Activated CD4-positive, alpha-beta memory T cell treated with anti-CD3 and anti-CD28 coated beads for 36 hours (primary cell): ENCODE data around the gene BTG1. TPM values are rescaled to one million over a fixed set of nuclear protein-coding genes. Genes with fewer than 3 reads are reported as not detected.

Source experiments
- CTCF ChIA-PET: fragments of 350-600 bp; sonication (Branson Sonifier 250); formaldehyde crosslinking; loops from one replicate; lab custom pipeline; 2021; ENCODE audit warnings: antibody characterized with exemption, inconsistent platforms; lab: Charles Lee
- POLR2A ChIA-PET: fragments of 350-600 bp; sonication (Branson Sonifier 250); formaldehyde crosslinking; loops from one replicate; lab custom pipeline; 2021; ENCODE audit warnings: antibody characterized with exemption; lab: Charles Lee
- DNase-seq: peaks from one replicate; pipeline ENCODE4 v3.0.0-alpha.2; 2020
- H3K27ac Mint-ChIP-seq: one replicate; pipeline ENCODE4 v1.8.0; 2021; ENCODE audit warnings: mixed read lengths
- H3K27me3 Mint-ChIP-seq: one replicate; pipeline ENCODE4 v1.8.0; 2021; ENCODE audit warnings: mixed read lengths
- H3K36me3 Mint-ChIP-seq: one replicate; pipeline ENCODE4 v1.8.0; 2021; ENCODE audit warnings: mixed read lengths
- H3K4me1 Mint-ChIP-seq: one replicate; pipeline ENCODE4 v1.8.0; 2021; ENCODE audit warnings: low read depth, mixed read lengths
- H3K4me3 Mint-ChIP-seq: one replicate; pipeline ENCODE4 v1.8.0; 2021; ENCODE audit warnings: mild to moderate bottlenecking, mixed read lengths
- H3K9me3 Mint-ChIP-seq: one replicate; pipeline ENCODE4 v1.8.0; 2021; ENCODE audit warnings: mixed read lengths
- intact Hi-C: fragments of 100-400 bp; cut with micrococcal nuclease; formaldehyde crosslinking; loops from one replicate; pipeline ENCODE4 v1.15.1; 2023
- total RNA-seq, 2 experiments: library from RNA; stranded (reverse); gene quantifications; one replicate each; pipeline ENCODE4 v1.2.3, GENCODE V29; 2021

BTG1 gene
- total RNA-seq, 2 experiments from 2014 or later = 137 to 144 TPM

- DNase-seq = no peak
- peak overlapping the region; percentile 100 for H3K4me3 Mint-ChIP-seq
- H3K27ac Mint-ChIP-seq = peak overlapping the region; percentile 91
- CTCF ChIA-PET = interaction anchor here (0.6 to 5.9 kb wide), 11 partner anchors 40 to 423 kb away, joined by 3 to 31 read pairs (median 6); no protein-coding TSS in a partner anchor
- intact Hi-C loops = loop anchor here (1.0 to 5.0 kb wide), 13 partner anchors 9 to 781 kb away; partner anchors contain the start of gene EEA1
- no peaks in the 10 kb centered on the region for H3K9me3 Mint-ChIP-seq
- H3K36me3 Mint-ChIP-seq = peaks cover 50% of the 10 kb centered on the region
- peaks cover 2% of the 10 kb centered on the region for H3K27me3 Mint-ChIP-seq
- H3K4me1 Mint-ChIP-seq = peaks cover 20% of the 10 kb centered on the region
- POLR2A ChIA-PET = interaction anchor here (0.5 to 5.0 kb wide), 21 partner anchors 12 to 423 kb away, joined by 3 to 154 read pairs (median 11); no protein-coding TSS in a partner anchor
Measured at GRCh38 chr12:92146497-92147224, 1.0 kb upstream of the BTG1 start.

GRCh38 chr12:92145481-92145730 lies 240 bp downstream of the BTG1 start:
- CTCF ChIA-PET = interaction anchor here (0.6 to 5.9 kb wide), 17 partner anchors 9 to 764 kb away, joined by 3 to 31 read pairs (median 6); no protein-coding TSS in a partner anchor
- Mint-ChIP-seq H3K27me3 (peaks cover 2% of the 10 kb centered on the region), H3K36me3 (peaks cover 63% of the 10 kb centered on the region), H3K4me3 (peak overlapping the region; percentile 100), H3K9me3 (no peaks in the 10 kb centered on the region), H3K4me1 (peaks cover 20% of the 10 kb centered on the region), H3K27ac (peak overlapping the region; percentile 91)
- DNase-seq = no peak
- intact Hi-C loops = loop anchor here (2.0 to 5.0 kb wide), 7 partner anchors 111 to 782 kb away; partner anchors contain the start of gene EEA1
- POLR2A ChIA-PET = interaction anchor here (0.5 to 5.0 kb wide), 47 partner anchors 11 to 493 kb away, joined by 3 to 154 read pairs (median 6); no protein-coding TSS in a partner anchor

- H3K27ac Mint-ChIP-seq = peak overlapping the region; percentile 91
- peak overlapping the region; percentile 100 for H3K4me3 Mint-ChIP-seq
- peaks cover 66% of the 10 kb centered on the region for H3K36me3 Mint-ChIP-seq
- ChIA-PET CTCF (interaction anchor here (0.6 to 5.9 kb wide), 24 partner anchors 8 to 763 kb away, joined by 3 to 31 read pairs (median 4); no protein-coding TSS in a partner anchor), POLR2A (interaction anchor here (0.5 to 5.0 kb wide), 46 partner anchors 10 to 494 kb away, joined by 3 to 154 read pairs (median 6); no protein-coding TSS in a partner anchor)
- peak; percentile 70 for DNase-seq
- H3K4me1 Mint-ChIP-seq = peaks cover 20% of the 10 kb centered on the region
- peaks cover 2% of the 10 kb centered on the region for H3K27me3 Mint-ChIP-seq
- intact Hi-C loops = loop anchor here (1.0 to 5.0 kb wide), 11 partner anchors 110 to 782 kb away; partner anchors contain the start of gene EEA1
- H3K9me3 Mint-ChIP-seq = no peaks in the 10 kb centered on the region
Measured at GRCh38 chr12:92144631-92145480, 790 bp downstream of the BTG1 start.

GRCh38 chr12:92143686-92144630 lies 1.7 kb downstream of the BTG1 start:
- Mint-ChIP-seq H3K9me3 (no peaks in the 10 kb centered on the region), H3K4me1 (peaks cover 19% of the 10 kb centered on the region), H3K36me3 (peaks cover 72% of the 10 kb centered on the region), H3K27ac (peak overlapping the region; percentile 91), H3K27me3 (peaks cover 2% of the 10 kb centered on the region), H3K4me3 (peak overlapping the region; percentile 100)
- peak; percentile 86 for DNase-seq
- ChIA-PET POLR2A (interaction anchor here (0.7 to 5.0 kb wide), 23 partner anchors 9 to 449 kb away, joined by 3 to 154 read pairs (median 8); no protein-coding TSS in a partner anchor), CTCF (interaction anchor here (0.7 to 5.9 kb wide), 22 partner anchors 10 to 762 kb away, joined by 3 to 31 read pairs (median 4); no protein-coding TSS in a partner anchor)
- intact Hi-C loops = loop anchor here (1.0 to 5.0 kb wide), 8 partner anchors 109 to 761 kb away; no protein-coding TSS in a partner anchor

GRCh38 chr12:92143258-92143657 lies 2.4 kb downstream of the BTG1 start:
- H3K27me3 Mint-ChIP-seq = peaks cover 2% of the 10 kb centered on the region
- intact Hi-C loops = loop anchor here (5.0 kb wide), 1 partner anchor 566 kb away; no protein-coding TSS in a partner anchor
- DNase-seq = no peak
- peaks cover 18% of the 10 kb centered on the region for H3K4me1 Mint-ChIP-seq
- no peaks in the 10 kb centered on the region for H3K9me3 Mint-ChIP-seq
- peak overlapping the region; percentile 100 for H3K4me3 Mint-ChIP-seq
- CTCF ChIA-PET = interaction anchor here (0.7 to 5.9 kb wide), 14 partner anchors 9 to 761 kb away, joined by 3 to 31 read pairs (median 5); no protein-coding TSS in a partner anchor
- peak overlapping the region; percentile 91 for H3K27ac Mint-ChIP-seq
- peaks cover 74% of the 10 kb centered on the region for H3K36me3 Mint-ChIP-seq
- POLR2A ChIA-PET = interaction anchor here (0.7 to 5.0 kb wide), 12 partner anchors 9 to 414 kb away, joined by 3 to 154 read pairs (median 10); no protein-coding TSS in a partner anchor

- Mint-ChIP-seq H3K9me3 (no peaks in the 10 kb centered on the region), H3K27me3 (peaks cover 2% of the 10 kb centered on the region), H3K27ac (peak overlapping the region; percentile 91), H3K4me3 (peak overlapping the region; percentile 100), H3K36me3 (peaks cover 80% of the 10 kb centered on the region), H3K4me1 (peaks cover 21% of the 10 kb centered on the region)
- DNase-seq = no peak
- ChIA-PET POLR2A (interaction anchor here (0.6 to 5.0 kb wide), 11 partner anchors 8 to 451 kb away, joined by 3 to 154 read pairs (median 6); no protein-coding TSS in a partner anchor), CTCF (interaction anchor here (0.7 to 5.9 kb wide), 6 partner anchors 10 to 761 kb away, joined by 3 to 31 read pairs (median 4); no protein-coding TSS in a partner anchor)
- intact Hi-C loops = loop anchor here (5.0 kb wide), 1 partner anchor 565 kb away; no protein-coding TSS in a partner anchor
Measured at GRCh38 chr12:92142251-92142926, 3.3 kb downstream of the BTG1 start.

GRCh38 chr12:92141591-92142121 lies 4.0 kb downstream of the BTG1 start:
- Mint-ChIP-seq H3K4me3 (peak overlapping the region; percentile 100), H3K4me1 (peaks cover 23% of the 10 kb centered on the region), H3K27ac (peak overlapping the region; percentile 91), H3K36me3 (peaks cover 85% of the 10 kb centered on the region), H3K9me3 (no peaks in the 10 kb centered on the region), H3K27me3 (peaks cover 2% of the 10 kb centered on the region)
- CTCF ChIA-PET = interaction anchor here (0.7 to 5.9 kb wide), 6 partner anchors 69 to 759 kb away, joined by 3 to 31 read pairs (median 3); no protein-coding TSS in a partner anchor
- no peak for DNase-seq
- POLR2A ChIA-PET = interaction anchor here (0.6 to 4.9 kb wide), 9 partner anchors 9 to 452 kb away, joined by 3 to 51 read pairs (median 3); no protein-coding TSS in a partner anchor
- intact Hi-C loops = loop anchor here (5.0 kb wide), 1 partner anchor 564 kb away; no protein-coding TSS in a partner anchor

- DNase-seq = no peak
- POLR2A ChIA-PET = interaction anchor here (0.7 to 1.4 kb wide), 5 partner anchors 8 to 299 kb away, joined by 3 to 6 read pairs (median 3); no protein-coding TSS in a partner anchor
- no peaks in the 10 kb centered on the region for H3K9me3 Mint-ChIP-seq
- H3K27ac Mint-ChIP-seq = peak overlapping the region; percentile 91
- H3K4me1 Mint-ChIP-seq = peaks cover 29% of the 10 kb centered on the region
- peaks cover 87% of the 10 kb centered on the region for H3K36me3 Mint-ChIP-seq
- CTCF ChIA-PET = interaction anchor here (0.8 to 5.9 kb wide), 5 partner anchors 70 to 759 kb away, joined by 3 to 31 read pairs (median 3); no protein-coding TSS in a partner anchor
- H3K4me3 Mint-ChIP-seq = peak overlapping the region; percentile 100
- intact Hi-C loops = loop anchor here (5.0 kb wide), 1 partner anchor 564 kb away; no protein-coding TSS in a partner anchor
- H3K27me3 Mint-ChIP-seq = peaks cover 2% of the 10 kb centered on the region
Measured at GRCh38 chr12:92140896-92141536, 4.6 kb downstream of the BTG1 start.

- intact Hi-C loops = loop anchor here (5.0 kb wide), 1 partner anchor 563 kb away; no protein-coding TSS in a partner anchor
- Mint-ChIP-seq H3K9me3 (no peaks in the 10 kb centered on the region), H3K4me1 (peaks cover 37% of the 10 kb centered on the region), H3K4me3 (peak overlapping the region; percentile 100), H3K36me3 (peaks cover 86% of the 10 kb centered on the region), H3K27ac (peak overlapping the region; percentile 91), H3K27me3 (no peaks in the 10 kb centered on the region)
- POLR2A ChIA-PET = no interaction called here
- no peak for DNase-seq
- CTCF ChIA-PET = no interaction called here
Measured at GRCh38 chr12:92140156-92140555, 5.5 kb downstream of the BTG1 start.
